ENCODE data around the gene FLT4. TPM values are rescaled to one million over a fixed set of nuclear protein-coding genes. Genes with fewer than 3 reads are reported as not detected.
"Not testable (repeated sequence)": the region's sequence is repeated elsewhere in the genome, so short reads cannot be mapped to it uniquely, and the experiment has no call there.

FLT4 gene
- total RNA-seq, 1 donor from 2014 or later = 1.9 TPM

GRCh38 chr5:180670157-180670556 lies 20.8 kb upstream of the FLT4 start:
- ATAC-seq = no peak

GRCh38 chr5:180669661-180670060 lies 20.3 kb upstream of the FLT4 start:
- no peak for ATAC-seq

- no peak for ATAC-seq
These were observed 19.6 kb upstream of the FLT4 start for GRCh38 chr5:180668835-180669596.

GRCh38 chr5:180666812-180667211 lies 17.4 kb upstream of the FLT4 start:
- no peak for ATAC-seq

GRCh38 chr5:180665682-180666404 lies 16.4 kb upstream of the FLT4 start:
- no peak for ATAC-seq

- ATAC-seq = no peak
These were observed 9.6 kb upstream of the FLT4 start for GRCh38 chr5:180658774-180659564.

GRCh38 chr5:180655243-180655642 lies 5.8 kb upstream of the FLT4 start:
- not testable (repeated sequence) for ATAC-seq

GRCh38 chr5:180652771-180653170 lies 3.4 kb upstream of the FLT4 start:
- ATAC-seq = no peak

GRCh38 chr5:180652346-180652745 lies 2.9 kb upstream of the FLT4 start:
- ATAC-seq = no peak

GRCh38 chr5:180648658-180649296 lies 623 bp downstream of the FLT4 start:
- no peak for ATAC-seq

GRCh38 chr5:180647941-180648500 lies 1.4 kb downstream of the FLT4 start:
- no peak for ATAC-seq

GRCh38 chr5:180647465-180647864 lies 1.9 kb downstream of the FLT4 start:
- ATAC-seq = no peak

- no peak for ATAC-seq
These were observed 2.5 kb downstream of the FLT4 start for GRCh38 chr5:180646963-180647305.

GRCh38 chr5:180646289-180646962 lies 3.0 kb downstream of the FLT4 start:
- ATAC-seq = no peak

GRCh38 chr5:180645274-180646204 lies 3.9 kb downstream of the FLT4 start:
- ATAC-seq = peak; percentile 14

GRCh38 chr5:180644825-180645273 lies 4.6 kb downstream of the FLT4 start:
- ATAC-seq = no peak

- ATAC-seq = no peak
These were observed 5.1 kb downstream of the FLT4 start for GRCh38 chr5:180644129-180644824.

GRCh38 chr5:180643191-180643851 lies 6.1 kb downstream of the FLT4 start:
- no peak for ATAC-seq

GRCh38 chr5:180642779-180643178 lies 6.6 kb downstream of the FLT4 start:
- ATAC-seq = no peak

Measured in esophagus mucosa (tissue), 1 donor.